Naive thymus-derived CD4-positive, alpha-beta T cell (primary cell): ENCODE data around the gene PPA1. TPM values are rescaled to one million over a fixed set of nuclear protein-coding genes. Genes with fewer than 3 reads are reported as not detected.

Experiments used
- ATAC-seq: fragments of 150-1000 bp; cut with Tn5 transposase; 2 replicates; pipeline ENCODE4 v1.10.0; 2021; ENCODE audit warnings: mild to moderate bottlenecking, moderate library complexity
- CTCF ChIA-PET: fragments of 350-600 bp; sonication (Branson Sonifier 250); formaldehyde crosslinking; loops from one replicate; lab custom pipeline; 2021; ENCODE audit warnings: antibody characterized with exemption; lab: Charles Lee
- POLR2A ChIA-PET: fragments of 350-600 bp; sonication (Branson Sonifier 250); formaldehyde crosslinking; loops from one replicate; lab custom pipeline; 2021; ENCODE audit warnings: antibody characterized with exemption, inconsistent platforms; lab: Charles Lee
- DNase-seq, 9 donors: peaks; one replicate each; pipeline versions ENCODE4 v3.0.0 to v3.0.0-alpha.2; 2020 to 2022; ENCODE audit warnings: mixed read lengths in 1 of 9
- H3K27ac ChIP-seq: one replicate; pipeline ENCODE4 v1.7.0; 2013; ENCODE audit warnings: mild to moderate bottlenecking, low read depth, low read length, moderate library complexity
- H3K27me3 ChIP-seq, 2 donors: one replicate each; pipeline ENCODE4 v1.7.0; 2013; ENCODE audit warnings: low read length in 2 of 2, mild to moderate bottlenecking in 2 of 2, moderate library complexity in 2 of 2; ENCODE audit not compliant: control insufficient read depth in 2 of 2, insufficient read depth in 2 of 2
- H3K36me3 ChIP-seq, 3 experiments: 1 replicate in 2 of 3; 2 replicates in 1 of 3; pipeline ENCODE4 v1.7.0; 2013; ENCODE audit warnings: low read length in 3 of 3, mild to moderate bottlenecking in 3 of 3, moderate library complexity in 1 of 3; ENCODE audit not compliant: insufficient read depth in 3 of 3, control insufficient read depth in 2 of 3
- H3K4me1 ChIP-seq, 2 donors: one replicate each; pipeline ENCODE4 v1.7.0; 2013; ENCODE audit warnings: low read length in 2 of 2, mild to moderate bottlenecking in 2 of 2, moderate library complexity in 1 of 2; ENCODE audit not compliant: control insufficient read depth in 2 of 2, insufficient read depth in 2 of 2
- H3K4me3 ChIP-seq: 2 replicates; pipeline ENCODE4 v1.7.0; 2013; ENCODE audit warnings: mild to moderate bottlenecking, low read length
- H3K9me3 ChIP-seq, 3 experiments: 1 replicate in 2 of 3; 2 replicates in 1 of 3; pipeline ENCODE4 v1.7.0; 2013; ENCODE audit warnings: low read length in 3 of 3; ENCODE audit not compliant: control insufficient read depth in 2 of 3
- H3K27ac Mint-ChIP-seq, 9 donors: one replicate each; pipeline ENCODE4 v1.8.0; 2020 to 2022; ENCODE audit warnings: mixed read lengths in 9 of 9, mild to moderate bottlenecking in 8 of 9, moderate library complexity in 5 of 9, inconsistent platforms in 2 of 9
- H3K27me3 Mint-ChIP-seq, 5 donors: one replicate each; pipeline ENCODE4 v1.8.0; 2021 to 2022; ENCODE audit warnings: mixed read lengths in 5 of 5, mild to moderate bottlenecking in 1 of 5
- H3K36me3 Mint-ChIP-seq, 5 donors: one replicate each; pipeline ENCODE4 v1.8.0; 2020 to 2022; ENCODE audit warnings: mixed read lengths in 5 of 5, mild to moderate bottlenecking in 3 of 5, inconsistent platforms in 1 of 5
- H3K4me1 Mint-ChIP-seq, 7 donors: one replicate each; pipeline ENCODE4 v1.8.0; 2020 to 2022; ENCODE audit warnings: mixed read lengths in 7 of 7, mild to moderate bottlenecking in 3 of 7, inconsistent platforms in 1 of 7
- H3K4me3 Mint-ChIP-seq, 10 donors: one replicate each; pipeline ENCODE4 v1.8.0; 2020 to 2022; ENCODE audit warnings: mild to moderate bottlenecking in 10 of 10, mixed read lengths in 10 of 10, moderate library complexity in 6 of 10, inconsistent platforms in 2 of 10
- H3K9me3 Mint-ChIP-seq, 11 donors: one replicate each; pipeline ENCODE4 v1.8.0; 2020 to 2022; ENCODE audit warnings: mixed read lengths in 11 of 11, mild to moderate bottlenecking in 4 of 11, inconsistent platforms in 1 of 11, moderate library complexity in 1 of 11
- intact Hi-C, 2 donors: fragments of 100-400 bp; cut with micrococcal nuclease; formaldehyde crosslinking; loops; one replicate each; pipeline ENCODE4 v1.15.1; 2023
- polyA plus RNA-seq, 2 donors: library from polyadenylated mRNA; unstranded; fragments of 300-500 nt; fragmentation: Illumina TruSeq; gene quantifications; one replicate each; pipeline ENCODE4 v1.2.3, GENCODE V29; 2021
- total RNA-seq, 6 experiments: library from RNA in 5 of 6; stranded (reverse) in 5 of 6; gene quantifications; 1 replicate in 5 of 6; 2 replicates in 1 of 6; pipeline ENCODE4 v1.2.3 and lab custom pipeline; 2021 to 2026

The PPA1 gene
- total and polyA plus RNA-seq, 7 experiments from 2014 or later, result 51.9 to 179 (median 69.9) TPM

GRCh38 chr10:70166394-70166793 is 66.8 kb downstream of the PPA1 start:
- CTCF ChIA-PET, result no interaction called here
- H3K36me3 ChIP-seq, result peaks cover under 1 to 26% (median 6%) of the 10 kb centered on the region in 3 experiments
- H3K9me3 ChIP-seq, result no peaks in the 10 kb centered on the region
- H3K27me3 ChIP-seq, result no peaks in the 10 kb centered on the region
- Mint-ChIP-seq H3K9me3 (peaks cover 0 to 1% (median 0%) of the 10 kb centered on the region in 11 donors), H3K27ac (peak overlapping the region in 2 of 9 donors; percentile 45 to 67), H3K27me3 (no peaks in the 10 kb centered on the region), H3K4me1 (peaks cover 57 to 86% (median 79%) of the 10 kb centered on the region in 7 donors), H3K36me3 (peaks cover 0 to 31% (median 14%) of the 10 kb centered on the region in 5 donors), H3K4me3 (peak overlapping the region in 5 of 10 donors; percentile 20 to 96 (median 33))
- POLR2A ChIA-PET, result interaction anchor here (0.5 to 7.7 kb wide), 3 partner anchors 17 to 1698 kb away, joined by 3 to 139 read pairs (median 4); partner anchors contain the start of gene TYSND1
- intact Hi-C loops, result loop anchor here in 1 of 2 donors (5.0 kb wide), 1 partner anchor 36 kb away; no protein-coding TSS in a partner anchor
- DNase-seq (no peak), ATAC-seq (no peak)
- H3K27ac ChIP-seq, result no peak overlapping the region
- H3K4me3 ChIP-seq, result no peak overlapping the region
- H3K4me1 ChIP-seq, result peaks cover 61% of the 10 kb centered on the region in 2 donors

- peaks cover 59 to 96% (median 90%) of the 10 kb centered on the region in 7 donors for H3K4me1 Mint-ChIP-seq
- H3K9me3 Mint-ChIP-seq, result peaks cover 0 to 1% (median 0%) of the 10 kb centered on the region in 11 donors
- peak overlapping the region; percentile 1 to 96 (median 74) for H3K4me3 Mint-ChIP-seq
- peak overlapping the region in 8 of 9 donors; percentile 4 to 88 (median 64) for H3K27ac Mint-ChIP-seq
- Histone ChIP-seq H3K36me3 (peaks cover 6 to 31% (median 12%) of the 10 kb centered on the region in 3 experiments), H3K27me3 (no peaks in the 10 kb centered on the region), H3K4me1 (peaks cover 63 to 66% of the 10 kb centered on the region in 2 donors), H3K27ac (no peak overlapping the region), H3K9me3 (no peaks in the 10 kb centered on the region), H3K4me3 (peak overlapping the region; percentile 4)
- no peaks in the 10 kb centered on the region for H3K27me3 Mint-ChIP-seq
- no peak for ATAC-seq
- CTCF ChIA-PET, result no interaction called here
- DNase-seq, result no peak
- intact Hi-C loops, result loop anchor here (1.0 to 5.0 kb wide), 2 partner anchors 18 to 33 kb away; partner anchors contain the start of gene TYSND1 (in 1 of the 2)
- peaks cover 0 to 39% (median 18%) of the 10 kb centered on the region in 5 donors for H3K36me3 Mint-ChIP-seq
- POLR2A ChIA-PET, result no interaction called here
Observed at GRCh38 chr10:70164163-70164562, 69.1 kb downstream of the PPA1 start.

GRCh38 chr10:70163448-70163847 is 69.8 kb downstream of the PPA1 start:
- Histone ChIP-seq H3K4me1 (peaks cover 58 to 59% of the 10 kb centered on the region in 2 donors), H3K9me3 (no peaks in the 10 kb centered on the region), H3K4me3 (peak overlapping the region; percentile 4), H3K27ac (peak overlapping the region; percentile 50), H3K36me3 (peaks cover 6 to 35% (median 12%) of the 10 kb centered on the region in 3 experiments), H3K27me3 (no peaks in the 10 kb centered on the region)
- H3K27ac Mint-ChIP-seq, result peak overlapping the region in 8 of 9 donors; percentile 4 to 88 (median 65)
- peaks cover 0 to 36% (median 18%) of the 10 kb centered on the region in 5 donors for H3K36me3 Mint-ChIP-seq
- ChIA-PET POLR2A (interaction anchor here (0.6 kb wide), 1 partner anchor 216 kb away, joined by 3 read pairs; no protein-coding TSS in a partner anchor), CTCF (interaction anchor here (1.3 kb wide), 1 partner anchor 17 kb away, joined by 5 read pairs; the partner anchor contains the start of gene TYSND1)
- DNase-seq (no peak), ATAC-seq (no peak)
- peaks cover 0 to 1% (median 0%) of the 10 kb centered on the region in 11 donors for H3K9me3 Mint-ChIP-seq
- no peaks in the 10 kb centered on the region for H3K27me3 Mint-ChIP-seq
- peak overlapping the region; percentile 41 to 96 (median 78) for H3K4me3 Mint-ChIP-seq
- intact Hi-C loops, result loop anchor here in 1 of 2 donors (5.0 kb wide), 1 partner anchor 34 kb away; no protein-coding TSS in a partner anchor
- peaks cover 53 to 89% (median 82%) of the 10 kb centered on the region in 7 donors for H3K4me1 Mint-ChIP-seq

- DNase-seq (peak in 6 of 9 donors; percentile 27 to 53 (median 43)), ATAC-seq (peak; percentile 84)
- ChIA-PET CTCF (interaction anchor here (1.2 to 1.3 kb wide), 2 partner anchors 16 to 70 kb away, joined by 4 to 5 read pairs; partner anchors contain the start of gene TYSND1), POLR2A (interaction anchor here (0.7 kb wide), 1 partner anchor 17 kb away, joined by 3 read pairs; no protein-coding TSS in a partner anchor)
- Mint-ChIP-seq H3K27me3 (no peaks in the 10 kb centered on the region), H3K36me3 (peaks cover 0 to 36% (median 18%) of the 10 kb centered on the region in 5 donors), H3K27ac (peak overlapping the region; percentile 33 to 90 (median 81)), H3K4me3 (peak overlapping the region; percentile 12 to 96 (median 78)), H3K9me3 (peaks cover 0 to under 1% (median 0%) of the 10 kb centered on the region in 11 donors), H3K4me1 (peaks cover 47 to 83% (median 76%) of the 10 kb centered on the region in 7 donors)
- Histone ChIP-seq H3K27me3 (no peaks in the 10 kb centered on the region), H3K36me3 (peaks cover 6 to 41% (median 16%) of the 10 kb centered on the region in 3 experiments), H3K9me3 (no peaks in the 10 kb centered on the region), H3K27ac (peak overlapping the region; percentile 50), H3K4me1 (peaks cover 52 to 53% of the 10 kb centered on the region in 2 donors), H3K4me3 (no peak overlapping the region)
- intact Hi-C loops, result loop anchor here (1.0 to 5.0 kb wide), 3 partner anchors 7 to 34 kb away; partner anchors contain the start of genes SAR1A (in 2 of the 2) and TYSND1 (in 1 of the 2)
Observed at GRCh38 chr10:70162892-70163201, 70.4 kb downstream of the PPA1 start.

- Mint-ChIP-seq H3K4me3 (peak overlapping the region; percentile 61 to 96 (median 78)), H3K4me1 (peaks cover 45 to 79% (median 73%) of the 10 kb centered on the region in 7 donors), H3K36me3 (peaks cover 0 to 36% (median 23%) of the 10 kb centered on the region in 5 donors), H3K27ac (peak overlapping the region; percentile 33 to 90 (median 83)), H3K27me3 (no peaks in the 10 kb centered on the region), H3K9me3 (no peaks in the 10 kb centered on the region)
- Histone ChIP-seq H3K4me1 (peaks cover 46 to 48% of the 10 kb centered on the region in 2 donors), H3K27me3 (no peaks in the 10 kb centered on the region), H3K36me3 (peaks cover 6 to 47% (median 21%) of the 10 kb centered on the region in 3 experiments), H3K4me3 (peak overlapping the region; percentile 19), H3K9me3 (no peaks in the 10 kb centered on the region), H3K27ac (peak overlapping the region; percentile 52)
- peak in 2 of 9 donors; percentile 13 to 23 for DNase-seq
- intact Hi-C loops, result loop anchor here (1.0 to 5.0 kb wide), 3 partner anchors 8 to 35 kb away; partner anchors contain the start of genes SAR1A (in 2 of the 2) and TYSND1 (in 1 of the 2)
- ChIA-PET POLR2A (interaction anchor here (0.7 to 2.4 kb wide), 2 partner anchors 9 to 16 kb away, joined by 3 to 13 read pairs; partner anchors contain the start of gene SAR1A), CTCF (interaction anchor here (1.0 to 1.3 kb wide), 3 partner anchors 16 to 69 kb away, joined by 4 to 5 read pairs (median 4); partner anchors contain the start of gene TYSND1)
- peak; percentile 55 for ATAC-seq
Observed at GRCh38 chr10:70162151-70162891, 70.9 kb downstream of the PPA1 start.

- no peak for ATAC-seq
- Mint-ChIP-seq H3K4me3 (peak overlapping the region in 2 of 10 donors; percentile 11 to 96), H3K36me3 (peaks cover 5 to 41% (median 28%) of the 10 kb centered on the region in 5 donors), H3K4me1 (peaks cover 41 to 68% (median 64%) of the 10 kb centered on the region in 7 donors), H3K27ac (peak overlapping the region in 3 of 9 donors; percentile 22 to 75 (median 66)), H3K27me3 (no peaks in the 10 kb centered on the region), H3K9me3 (no peaks in the 10 kb centered on the region)
- no peak overlapping the region for H3K4me3 ChIP-seq
- H3K27ac ChIP-seq, result no peak overlapping the region
- H3K9me3 ChIP-seq, result no peaks in the 10 kb centered on the region
- H3K4me1 ChIP-seq, result peaks cover 33 to 38% of the 10 kb centered on the region in 2 donors
- no peaks in the 10 kb centered on the region for H3K27me3 ChIP-seq
- CTCF ChIA-PET, result interaction anchor here (0.8 to 1.2 kb wide), 3 partner anchors 11 to 33 kb away, joined by 3 read pairs; no protein-coding TSS in a partner anchor
- no peak for DNase-seq
- intact Hi-C loops, result loop anchor here in 1 of 2 donors (5.0 kb wide), 1 partner anchor 37 kb away; no protein-coding TSS in a partner anchor
- POLR2A ChIA-PET, result interaction anchor here (1.3 to 2.4 kb wide), 3 partner anchors 10 to 15 kb away, joined by 3 to 13 read pairs (median 4); partner anchors contain the start of genes SAR1A and TYSND1
- peaks cover 18 to 55% (median 31%) of the 10 kb centered on the region in 3 experiments for H3K36me3 ChIP-seq
Observed at GRCh38 chr10:70160798-70161197, 72.4 kb downstream of the PPA1 start.
